Activated gamma-delta T cell (primary cell): ENCODE results near the gene MLLT3.

Experiments
- DNase-seq: peaks from one replicate; lab custom pipeline; 2025; lab: John Stamatoyannopoulos, UW
- total RNA-seq, 2 donors: gene quantifications; one replicate each; lab custom pipeline; 2026; lab: John Stamatoyannopoulos, UW

Gene MLLT3
- 104 to 163 reads per million in 2 donors for total RNA-seq

- peak; percentile 97 for DNase-seq
These were observed at the start of gene MLLT3 for GRCh38 chr9:20622330-20623020. Gene MLLT3, minus strand, starts transcription at chr9:20622499.

GRCh38 chr9:20671635-20672034 lies 49.3 kb upstream of the MLLT3 start:
- no peak for DNase-seq

GRCh38 chr9:20670395-20670794 lies 48.1 kb upstream of the MLLT3 start:
- no peak for DNase-seq

- DNase-seq, result no peak
These were observed 42.2 kb upstream of the MLLT3 start for GRCh38 chr9:20664501-20664900.

GRCh38 chr9:20663133-20663532 lies 40.8 kb upstream of the MLLT3 start:
- DNase-seq, result no peak

GRCh38 chr9:20662156-20662555 lies 39.9 kb upstream of the MLLT3 start:
- no peak for DNase-seq

- DNase-seq, result no peak
These were observed 37.2 kb upstream of the MLLT3 start for GRCh38 chr9:20659474-20659967.

- no peak for DNase-seq
These were observed 36.6 kb upstream of the MLLT3 start for GRCh38 chr9:20658677-20659473.

GRCh38 chr9:20658246-20658667 lies 36.0 kb upstream of the MLLT3 start:
- DNase-seq, result peak; percentile 30

- no peak for DNase-seq
These were observed 29.6 kb upstream of the MLLT3 start for GRCh38 chr9:20651939-20652338.

GRCh38 chr9:20650750-20651299 lies 28.5 kb upstream of the MLLT3 start:
- DNase-seq, result no peak

GRCh38 chr9:20650313-20650712 lies 28.0 kb upstream of the MLLT3 start:
- DNase-seq, result no peak

GRCh38 chr9:20649381-20649780 lies 27.1 kb upstream of the MLLT3 start:
- no peak for DNase-seq

GRCh38 chr9:20646656-20647055 lies 24.4 kb upstream of the MLLT3 start:
- DNase-seq, result no peak

GRCh38 chr9:20643660-20644059 lies 21.4 kb upstream of the MLLT3 start:
- DNase-seq, result no peak

- no peak for DNase-seq
These were observed 19.7 kb upstream of the MLLT3 start for GRCh38 chr9:20642045-20642444.

GRCh38 chr9:20640331-20641187 lies 18.3 kb upstream of the MLLT3 start:
- DNase-seq, result no peak

- DNase-seq, result no peak
These were observed 14.7 kb upstream of the MLLT3 start for GRCh38 chr9:20636888-20637440.

GRCh38 chr9:20634895-20635294 lies 12.6 kb upstream of the MLLT3 start:
- no peak for DNase-seq

- no peak for DNase-seq
These were observed 10.4 kb upstream of the MLLT3 start for GRCh38 chr9:20632705-20633104.

GRCh38 chr9:20630241-20630943 lies 8.1 kb upstream of the MLLT3 start:
- DNase-seq, result no peak
